HUES64 (cell line): ENCODE measurements around the gene STMN1.
A peak's percentile ranks its signal among the peaks of the same experiment; 100 is the strongest.

Source experiments
- H3K27ac ChIP-seq: 2 replicates; pipeline ENCODE4 v1.7.0; 2013; ENCODE audit warnings: low read depth, low read length, inconsistent platforms
- H3K27me3 ChIP-seq: 2 replicates; pipeline ENCODE4 v1.6.1; 2013; ENCODE audit warnings: mild to moderate bottlenecking, low read length; ENCODE audit not compliant: insufficient read depth
- H3K36me3 ChIP-seq: 2 replicates; pipeline ENCODE4 v1.6.1; 2013; ENCODE audit warnings: mild to moderate bottlenecking, low read length; ENCODE audit not compliant: insufficient read depth
- H3K4me1 ChIP-seq: 2 replicates; pipeline ENCODE4 v1.6.1; 2013; ENCODE audit warnings: mild to moderate bottlenecking, low read length, moderate library complexity; ENCODE audit not compliant: insufficient read depth
- H3K4me3 ChIP-seq: 2 replicates; pipeline ENCODE4 v1.5.1; 2013; ENCODE audit warnings: mild to moderate bottlenecking, low read length, moderate library complexity
- H3K9ac ChIP-seq: 2 replicates; pipeline ENCODE4 v1.6.1; 2013; ENCODE audit warnings: mild to moderate bottlenecking, low read depth, low read length
- H3K9me3 ChIP-seq: 2 replicates; pipeline ENCODE4 v1.6.1; 2013; ENCODE audit warnings: low read depth, low read length; ENCODE audit not compliant: insufficient read depth
- WGBS: fragments of 150-250, 120-280 bp; methylation state at CpG from one replicate; pipeline ENCODE4 v1.1.7; 2013; ENCODE audit warnings: missing lambda C conversion rate; 5-methylcytosine and 5-hydroxymethylcytosine counted together

The STMN1 gene

GRCh38 chr1:25866288-25866687, 39.9 kb downstream of the STMN1 start:
- H3K4me3 ChIP-seq, result no peak overlapping the region
- 0 out of 2 replicates have a peak, but pooled peaks cover 4% of the 10 kb centered on the region for H3K4me1 ChIP-seq
- H3K9me3 ChIP-seq, result no peaks in the 10 kb centered on the region
- no peaks in the 10 kb centered on the region for H3K27me3 ChIP-seq
- no peak overlapping the region for H3K9ac ChIP-seq
- WGBS, result 100% methylated on average over 1 of the region's 1 CpG
- H3K27ac ChIP-seq, result no peak overlapping the region
- H3K36me3 ChIP-seq, result no peaks in the 10 kb centered on the region; the same call in 1 of the 2 replicates

- H3K4me1 ChIP-seq, result peaks cover 8% of the 10 kb centered on the region; the same call in 1 of the 2 replicates
- no peak overlapping the region for H3K27ac ChIP-seq
- no peaks in the 10 kb centered on the region; the same call in 1 of the 2 replicates for H3K36me3 ChIP-seq
- H3K27me3 ChIP-seq, result no peaks in the 10 kb centered on the region
- WGBS, result 90% methylated on average over 3 of the region's 3 CpGs
- H3K9ac ChIP-seq, result no peak overlapping the region
- no peak overlapping the region for H3K4me3 ChIP-seq
- no peaks in the 10 kb centered on the region for H3K9me3 ChIP-seq
These were observed 41.8 kb downstream of the STMN1 start for GRCh38 chr1:25864434-25864833.

DNA sequence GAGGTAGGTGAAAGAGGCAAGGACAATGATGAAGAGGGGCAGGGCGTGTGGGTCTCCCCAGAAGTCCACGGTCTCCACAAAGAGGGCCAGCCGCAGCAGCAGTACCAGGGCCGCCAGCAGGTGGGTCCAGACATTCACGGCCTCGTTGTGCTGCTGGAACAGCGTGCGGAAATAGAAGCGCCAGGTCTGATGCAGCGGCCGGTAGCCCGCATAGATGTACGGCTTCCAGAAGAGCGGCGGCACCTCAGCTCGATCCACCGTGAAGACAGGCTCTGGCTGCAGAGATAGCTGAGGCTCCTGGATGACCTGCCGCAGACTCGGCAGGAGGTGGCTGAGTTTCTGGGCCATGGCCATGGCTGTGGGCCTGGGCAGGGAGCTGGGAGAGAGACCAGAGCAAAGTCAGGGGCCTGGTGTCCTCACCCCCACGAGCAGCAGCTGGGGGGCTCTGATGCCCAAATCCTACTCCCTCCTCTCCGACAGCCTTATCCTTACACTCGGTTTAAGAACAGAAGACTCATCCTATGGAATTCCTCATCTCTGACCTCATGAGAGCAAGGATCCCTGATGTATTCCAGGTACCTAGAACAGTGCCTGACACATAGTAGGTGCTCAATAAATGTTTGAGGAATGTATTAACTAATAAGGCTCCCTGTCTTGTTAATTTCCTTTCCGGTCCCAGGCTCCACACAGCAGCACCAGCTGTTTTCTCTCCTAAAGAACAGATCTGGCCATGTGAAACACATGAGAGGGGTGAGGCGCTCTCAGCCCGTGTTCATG, 42.5 kb downstream of the STMN1 start:
- Histone ChIP-seq H3K27ac (no peak overlapping the region), H3K27me3 (no peaks in the 10 kb centered on the region), H3K4me3 (no peak overlapping the region), H3K9me3 (no peaks in the 10 kb centered on the region), H3K36me3 (no peaks in the 10 kb centered on the region; the same call in 1 of the 2 replicates), H3K4me1 (peaks cover 8% of the 10 kb centered on the region; the same call in 1 of the 2 replicates), H3K9ac (no peak overlapping the region)
- WGBS, result 93% methylated on average over 25 of the region's 25 CpGs

GRCh38 chr1:25862785-25863485, 43.3 kb downstream of the STMN1 start:
- Histone ChIP-seq H3K4me3 (no peak overlapping the region), H3K9me3 (no peaks in the 10 kb centered on the region), H3K27me3 (no peaks in the 10 kb centered on the region), H3K36me3 (no peaks in the 10 kb centered on the region; the same call in 1 of the 2 replicates), H3K27ac (no peak overlapping the region), H3K4me1 (peaks cover 12% of the 10 kb centered on the region; the same call in 1 of the 2 replicates), H3K9ac (no peak overlapping the region)
- 95% methylated on average over 20 of the region's 20 CpGs for WGBS

- Histone ChIP-seq H3K27ac (no peak overlapping the region), H3K27me3 (no peaks in the 10 kb centered on the region), H3K9ac (no peak overlapping the region), H3K4me1 (peaks cover 9% of the 10 kb centered on the region; the same call in 1 of the 2 replicates), H3K9me3 (no peaks in the 10 kb centered on the region), H3K36me3 (no peaks in the 10 kb centered on the region; the same call in 1 of the 2 replicates), H3K4me3 (no peak overlapping the region)
- 89% methylated on average over 16 of the region's 16 CpGs for WGBS
These were observed 44.6 kb downstream of the STMN1 start for GRCh38 chr1:25861316-25862286.

DNA sequence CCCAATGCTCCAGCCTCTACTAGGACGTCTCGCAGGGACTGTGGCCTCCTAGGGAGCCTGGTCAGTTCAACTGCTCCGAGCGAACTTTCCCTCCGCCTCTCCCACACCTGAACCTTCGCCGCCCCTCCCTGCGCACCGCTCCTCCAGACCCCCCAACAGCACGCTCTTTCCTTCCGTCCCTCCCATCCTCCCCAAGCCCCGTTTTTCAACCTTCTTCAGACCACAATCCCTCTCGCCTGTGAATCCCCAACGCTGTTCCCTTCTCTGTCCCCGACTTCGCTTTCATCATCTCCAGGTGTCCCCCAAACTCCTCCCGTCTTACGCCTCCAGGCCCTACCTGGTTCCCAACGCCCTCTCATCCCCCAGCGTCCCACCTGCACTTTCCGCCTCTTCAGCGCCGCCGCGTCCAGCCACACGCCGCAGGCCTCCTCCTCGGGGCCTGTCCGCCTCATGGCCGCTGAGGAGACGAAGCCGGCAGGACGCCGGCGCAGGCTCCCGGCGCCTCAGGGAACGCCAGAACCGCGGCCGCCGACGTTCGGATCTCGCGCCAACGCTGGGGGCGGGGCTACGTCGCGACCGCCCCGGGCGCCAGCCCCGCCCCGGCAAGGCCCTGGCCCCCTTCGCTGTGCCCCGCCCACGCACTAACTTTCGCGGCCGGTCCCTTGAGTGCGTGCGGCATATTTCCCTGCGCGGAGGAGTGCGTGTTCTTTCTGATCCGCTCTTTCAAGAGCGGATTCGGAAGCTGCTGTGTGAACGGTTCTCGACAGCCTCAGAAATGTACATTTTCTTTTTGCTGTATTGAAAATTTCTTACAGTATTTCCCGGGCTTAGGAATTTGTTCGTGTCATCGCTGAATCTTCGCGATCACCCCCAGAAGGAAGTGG, 47.1 kb downstream of the STMN1 start, which contains the start of gene AUNIP:
TSS of gene AUNIP (minus strand) at position 552 of the 884 bp plus-strand sequence. CDS start at position 452, 100 bp downstream.
- H3K9me3 ChIP-seq, result no peaks in the 10 kb centered on the region
- peak within 1 kb of the TSS; percentile 97 for H3K9ac ChIP-seq
- H3K27ac ChIP-seq, result peak within 1 kb of the TSS; percentile 76
- H3K4me1 ChIP-seq, result peaks cover 9% of the 10 kb centered on the region; the same call in 1 of the 2 replicates
- no peaks in the 10 kb centered on the region for H3K27me3 ChIP-seq
- no peaks in the 10 kb centered on the region; the same call in 1 of the 2 replicates for H3K36me3 ChIP-seq
- WGBS, result under 1% methylated on average over 77 of the region's 77 CpGs
- H3K4me3 ChIP-seq, result peak within 1 kb of the TSS; percentile 88

DNA sequence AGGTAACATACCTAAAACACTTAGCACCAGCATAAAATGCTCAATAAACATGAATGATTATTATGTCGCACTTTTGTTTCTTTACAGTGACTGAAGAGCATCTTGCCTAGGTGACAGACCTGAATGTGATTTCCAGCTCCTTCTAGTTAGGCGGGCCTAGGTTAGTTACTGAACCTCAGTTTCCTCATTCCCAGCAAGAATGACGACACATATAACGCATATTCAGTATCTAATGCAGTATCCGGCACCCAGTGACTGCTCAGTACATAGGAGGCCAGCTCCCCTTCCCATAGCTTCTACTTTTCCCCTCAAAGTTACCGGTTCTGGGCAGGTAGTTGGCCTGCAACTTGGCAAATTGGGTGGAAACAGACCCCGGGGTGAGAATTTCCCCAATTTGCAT, 47.7 kb downstream of the STMN1 start:
- peak overlapping the region; percentile 88 for H3K4me3 ChIP-seq
- peak overlapping the region; percentile 97 for H3K9ac ChIP-seq
- H3K9me3 ChIP-seq, result no peaks in the 10 kb centered on the region
- H3K4me1 ChIP-seq, result peaks cover 9% of the 10 kb centered on the region; the same call in 1 of the 2 replicates
- H3K27me3 ChIP-seq, result no peaks in the 10 kb centered on the region
- H3K36me3 ChIP-seq, result no peaks in the 10 kb centered on the region; the same call in 1 of the 2 replicates
- H3K27ac ChIP-seq, result no peak overlapping the region
- 31% methylated on average over 7 of the region's 7 CpGs for WGBS

DNA sequence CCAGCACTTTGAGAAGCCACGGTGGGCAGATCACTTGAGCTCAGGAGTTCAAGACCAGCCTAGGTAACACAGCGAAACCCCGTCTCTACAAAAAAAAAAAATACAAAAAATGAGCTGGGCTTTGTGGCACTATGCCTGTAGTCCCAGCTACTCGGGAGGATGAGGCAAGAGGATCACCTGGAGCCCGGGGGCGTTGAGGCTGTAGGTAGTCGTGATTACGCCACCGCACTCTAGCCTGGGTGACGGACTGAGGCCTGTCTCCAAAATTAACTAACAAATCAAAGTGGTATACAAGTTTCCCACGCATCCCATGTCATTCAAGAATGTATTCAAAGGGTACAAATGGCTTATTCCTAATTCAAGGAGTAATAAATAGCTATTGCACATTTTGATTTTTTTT, 49.4 kb downstream of the STMN1 start:
- peaks cover 9% of the 10 kb centered on the region; the same call in 1 of the 2 replicates for H3K4me1 ChIP-seq
- no peak overlapping the region for H3K4me3 ChIP-seq
- H3K9ac ChIP-seq, result no peak overlapping the region
- H3K36me3 ChIP-seq, result no peaks in the 10 kb centered on the region
- no peaks in the 10 kb centered on the region for H3K27me3 ChIP-seq
- WGBS, result 90% methylated on average over 11 of the region's 11 CpGs
- H3K9me3 ChIP-seq, result no peaks in the 10 kb centered on the region
- no peak overlapping the region for H3K27ac ChIP-seq

DNA sequence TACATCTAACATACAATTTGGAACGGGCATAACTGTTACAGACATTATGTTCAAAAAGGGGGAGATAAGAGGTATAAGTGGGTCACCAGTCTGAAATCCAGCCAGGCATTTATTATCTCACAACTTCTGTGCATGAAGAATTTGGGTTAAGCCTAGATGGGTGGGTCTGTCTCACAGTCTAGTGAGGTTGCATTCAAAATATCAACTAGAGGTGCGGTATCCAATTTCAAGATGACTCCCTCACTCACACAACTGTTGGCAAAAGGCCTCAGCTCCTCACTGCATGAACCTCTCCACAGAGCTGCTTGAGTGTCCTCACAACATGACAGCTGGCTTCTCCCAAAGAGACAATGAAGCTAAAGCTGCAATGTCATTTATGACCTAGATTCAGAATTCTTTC, 51.7 kb downstream of the STMN1 start:
- 100% methylated on average over 2 of the region's 2 CpGs for WGBS
- H3K27ac ChIP-seq, result no peak overlapping the region
- H3K9me3 ChIP-seq, result no peaks in the 10 kb centered on the region
- H3K9ac ChIP-seq, result no peak overlapping the region
- peaks cover 5% of the 10 kb centered on the region; the same call in 1 of the 2 replicates for H3K4me1 ChIP-seq
- H3K36me3 ChIP-seq, result 0 out of 2 replicates have a peak, but pooled peaks cover 2% of the 10 kb centered on the region
- no peaks in the 10 kb centered on the region for H3K27me3 ChIP-seq
- H3K4me3 ChIP-seq, result no peak overlapping the region
